Kidney (tissue), 14 donors: ENCODE data around the gene SNRPA1. TPM values are rescaled to one million over a fixed set of nuclear protein-coding genes. Genes with fewer than 3 reads are reported as not detected.

Experiments used
- DNase-seq, 5 donors: peaks; one replicate each; pipeline ENCODE4 v3.0.0-alpha.2; 2013 to 2020
- FAIRE-seq: peaks from 2 replicates; lab custom pipeline; 2012; peaks lifted over from hg19 to GRCh38; lab: Jason Lieb, UNC
- H3K27ac ChIP-seq, 2 donors: one replicate each; pipeline ENCODE4 v1.7.0; 2013; ENCODE audit warnings: low read depth in 2 of 2, low read length in 2 of 2, inconsistent platforms in 1 of 2
- H3K27me3 ChIP-seq: one replicate; pipeline ENCODE4 v1.7.1; 2013; ENCODE audit warnings: low read length, inconsistent platforms; ENCODE audit not compliant: control insufficient read depth, insufficient read depth
- H3K36me3 ChIP-seq, 3 donors: one replicate each; pipeline versions ENCODE4 v1.7.0 to v1.7.1; 2013; ENCODE audit warnings: low read length in 3 of 3, control low read depth in 1 of 3, inconsistent platforms in 1 of 3; ENCODE audit not compliant: insufficient read depth in 3 of 3, control insufficient read depth in 2 of 3
- H3K4me1 ChIP-seq, 3 donors: one replicate each; pipeline versions ENCODE4 v1.7.0 to v1.7.1; 2013; ENCODE audit warnings: low read length in 3 of 3, inconsistent platforms in 1 of 3, low read depth in 1 of 3; ENCODE audit not compliant: control insufficient read depth in 2 of 3, insufficient read depth in 2 of 3
- H3K4me3 ChIP-seq, 3 donors: one replicate each; pipeline versions ENCODE4 v1.7.0 to v1.8.1; 2013; ENCODE audit warnings: low read length in 3 of 3, control low read depth in 1 of 3, inconsistent platforms in 1 of 3
- H3K9ac ChIP-seq, 3 donors: one replicate each; pipeline versions ENCODE4 v1.7.0 to v1.7.1; 2013; ENCODE audit warnings: low read length in 3 of 3, control low read depth in 1 of 3, inconsistent platforms in 1 of 3
- H3K9me3 ChIP-seq, 3 donors: one replicate each; pipeline versions ENCODE4 v1.7.0 to v1.7.1; 2013; ENCODE audit warnings: low read length in 3 of 3, control low read depth in 1 of 3, inconsistent platforms in 1 of 3; ENCODE audit not compliant: control insufficient read depth in 2 of 3, insufficient read depth in 1 of 3
- CTCF ChIP-seq: IDR thresholded peaks from 3 replicates; pipeline ENCODE4 v1.5.1; 2012; ENCODE audit warnings: mild to moderate bottlenecking, moderate library complexity, borderline replicate concordance; ENCODE audit not compliant: insufficient read depth; ENCODE audit errors: extremely low read depth
- intact Hi-C: fragments of 100-400 bp; cut with DNase I; formaldehyde crosslinking; loops from one replicate; pipeline ENCODE4 v1.11.1; 2022
- polyA plus RNA-seq: library from polyadenylated mRNA; stranded (reverse); fragments of 350-450 nt; fragmentation: Illumina TruSeq; extraction: RNeasy Lipid Tissue Mini Kit (QIAGEN cat#74804); gene quantifications from one replicate; pipeline ENCODE4 v1.2.3, GENCODE V29; 2014; ENCODE audit warnings: low read depth, low replicate concordance; ENCODE audit not compliant: insufficient read depth
- total RNA-seq: library from RNA; stranded (reverse); fragmentation: NEBNext Ultra II Directional; extraction: Animal tissue kit (Norgen Biotek cat#: 25700); gene quantifications from one replicate; pipeline ENCODE4 v1.2.1, GENCODE V29; 2021
- donor health status: control.
- donor health status: control.
- donor health status: control.
- donor health status: control.
- donor health status: control.
- donor health status: DM: yes; HTN: yes; CAD: no.
- donor health status: Normal renal cell carcinoma (clear cell type).

SNRPA1 gene
- total and polyA plus RNA-seq, 2 donors from 2014 or later: 40.0 to 44.9 TPM

- no peak for TF ChIP-seq CTCF
- peak overlapping the region; percentile 73 to 88 for H3K27ac ChIP-seq
- DNase-seq (peak; percentile 50 to 83 (median 67)), FAIRE-seq (no peak)
- intact Hi-C loops: no loop called here
- peak overlapping the region; percentile 71 to 85 (median 79) for H3K4me3 ChIP-seq
- H3K4me1 ChIP-seq: peaks cover 4 to 14% (median 13%) of the 10 kb centered on the region in 3 donors
- H3K9ac ChIP-seq: peak overlapping the region; percentile 41 to 88 (median 61)
- H3K27me3 ChIP-seq: no peaks in the 10 kb centered on the region
- H3K36me3 ChIP-seq: peaks cover 0 to 6% (median 0%) of the 10 kb centered on the region in 3 donors
- no peaks in the 10 kb centered on the region for H3K9me3 ChIP-seq
Observed at GRCh38 chr15:101250873-101251829, 43.9 kb downstream of the SNRPA1 start.

- peak overlapping the region; percentile 71 to 85 (median 79) for H3K4me3 ChIP-seq
Observed at GRCh38 chr15:101250341-101250831, 44.7 kb downstream of the SNRPA1 start.

GRCh38 chr15:101248274-101248673, 46.8 kb downstream of the SNRPA1 start:
- Histone ChIP-seq H3K9me3 (no peaks in the 10 kb centered on the region), H3K4me3 (no peak overlapping the region), H3K36me3 (peaks cover 0 to 6% (median 0%) of the 10 kb centered on the region in 3 donors), H3K9ac (no peak overlapping the region), H3K4me1 (peaks cover 6 to 27% (median 24%) of the 10 kb centered on the region in 3 donors), H3K27ac (no peak overlapping the region), H3K27me3 (no peaks in the 10 kb centered on the region)
- FAIRE-seq (no peak), DNase-seq (no peak)
- intact Hi-C loops: no loop called here
- no peak for TF ChIP-seq CTCF

More at GRCh38 chr15:101250341-101250831, 44.7 kb downstream of the SNRPA1 start:
- intact Hi-C loops: no loop called here
- H3K27me3 ChIP-seq: no peaks in the 10 kb centered on the region
- peak overlapping the region; percentile 41 to 88 (median 61) for H3K9ac ChIP-seq
- no peak for TF ChIP-seq CTCF
- H3K9me3 ChIP-seq: no peaks in the 10 kb centered on the region
- FAIRE-seq (no peak), DNase-seq (peak in 2 of 5 donors; percentile 44 to 58)
- peak overlapping the region; percentile 3 to 56 for H3K27ac ChIP-seq
- H3K4me1 ChIP-seq: peaks cover 4 to 15% (median 14%) of the 10 kb centered on the region in 3 donors
- H3K36me3 ChIP-seq: peaks cover 0 to 6% (median 0%) of the 10 kb centered on the region in 3 donors
